Endothelial cell of umbilical vein (primary cell): ENCODE results near the gene PTCH1. TPM values are rescaled to one million over a fixed set of nuclear protein-coding genes. Genes with fewer than 3 reads are reported as not detected.

Experiments used
- BruUV-seq: library from RNA; stranded (reverse); fragments of 400-500 nt; replicated peaks from 2 replicates; lab custom pipeline; 2021; lab: Mats Ljungman, UMichigan
- CTCF ChIA-PET: fragments of 300-600, 350-600 bp; sonication (Branson Sonifier 250); formaldehyde crosslinking; loops from one replicate; lab custom pipeline; 2021; ENCODE audit warnings: antibody characterized with exemption, inconsistent platforms; lab: Charles Lee
- POLR2A ChIA-PET: fragments of 300-600, 350-600 bp; sonication (Branson Sonifier 250); formaldehyde crosslinking; loops from one replicate; lab custom pipeline; 2021; ENCODE audit warnings: antibody characterized with exemption, inconsistent platforms; lab: Charles Lee
- DNase-seq: peaks from one replicate; pipeline ENCODE4 v3.0.0-alpha.2; 2011; ENCODE audit warnings: low read depth, low spot score
- FAIRE-seq: peaks from 2 replicates; lab custom pipeline; 2011; peaks lifted over from hg19 to GRCh38; lab: Jason Lieb, UNC
- H2AFZ ChIP-seq: 2 replicates; pipeline ENCODE4 v1.6.0; 2012; ENCODE audit warnings: low read depth, low read length, control low read depth, inconsistent platforms
- H3K27ac ChIP-seq: 2 replicates; pipeline ENCODE4 v1.5.1; 2011; ENCODE audit warnings: low read depth, mild to moderate bottlenecking, control low read depth, low read length, moderate library complexity; ENCODE audit not compliant: insufficient read depth
- H3K27me3 ChIP-seq, 2 experiments: 2 replicates each; pipeline versions ENCODE4 v1.6.0 to v1.6.1; 2011; ENCODE audit warnings: low read length in 2 of 2, mixed read lengths in 1 of 2; ENCODE audit not compliant: control insufficient read depth in 2 of 2, insufficient read depth in 2 of 2
- H3K36me3 ChIP-seq, 2 experiments: 2 replicates in 1 of 2; 3 replicates in 1 of 2; pipeline ENCODE4 v1.5.1; 2011; ENCODE audit warnings: low read length in 2 of 2, mild to moderate bottlenecking in 1 of 2, moderate library complexity in 1 of 2; ENCODE audit not compliant: control insufficient read depth in 2 of 2, insufficient read depth in 2 of 2; ENCODE audit errors: extremely low read depth in 1 of 2
- H3K4me1 ChIP-seq: 3 replicates; pipeline ENCODE4 v1.5.1; 2011; ENCODE audit warnings: mild to moderate bottlenecking, low read length; ENCODE audit not compliant: control insufficient read depth, insufficient read depth; ENCODE audit errors: extremely low read depth
- H3K4me2 ChIP-seq: 2 replicates; pipeline ENCODE4 v1.6.1; 2011; ENCODE audit warnings: low read length, control low read depth, mixed read lengths; ENCODE audit not compliant: insufficient read depth
- H3K4me3 ChIP-seq, 3 experiments: fragments of 200-600 bp in 1 of 3; sonication (generic), shearing (Covaris generic) in 1 of 3; replicated peaks in 1 of 3; 2 replicates each; pipeline ENCODE4 v1.5.1; 2011 to 2016; ENCODE audit warnings: control low read depth in 3 of 3, low read length in 3 of 3, mild to moderate bottlenecking in 2 of 3, inconsistent platforms in 1 of 3, low read depth in 1 of 3, moderate library complexity in 1 of 3; ENCODE audit not compliant: insufficient read depth in 1 of 3
- H3K79me2 ChIP-seq: 2 replicates; pipeline ENCODE4 v1.6.0; 2012; ENCODE audit warnings: low read length, inconsistent platforms; ENCODE audit not compliant: control insufficient read depth, insufficient read depth
- H3K9ac ChIP-seq: replicated peaks from 2 replicates; pipeline ENCODE3; 2011; ENCODE audit warnings: low read length, control low read depth; ENCODE audit not compliant: insufficient read depth; ENCODE audit errors: extremely low read depth
- H3K9me1 ChIP-seq: replicated peaks from 3 replicates; pipeline ENCODE4 v1.6.0; 2011; ENCODE audit warnings: mild to moderate bottlenecking, low read length; ENCODE audit not compliant: control insufficient read depth, insufficient read depth; ENCODE audit errors: extremely low read depth
- H3K9me3 ChIP-seq: replicated peaks from 2 replicates; pipeline ENCODE4 v1.5.1; 2012; ENCODE audit warnings: low read length, inconsistent platforms; ENCODE audit not compliant: control insufficient read depth, insufficient read depth
- H4K20me1 ChIP-seq: replicated peaks from 2 replicates; pipeline ENCODE3; 2011; ENCODE audit warnings: mild to moderate bottlenecking, low read length; ENCODE audit not compliant: control insufficient read depth, insufficient read depth; ENCODE audit errors: extremely low read depth
- EZH2 ChIP-seq: IDR thresholded peaks from 2 replicates; pipeline ENCODE4 v1.6.1; 2012; ENCODE audit warnings: borderline replicate concordance, low read depth, mild to moderate bottlenecking, moderate library complexity, low read length, inconsistent platforms; ENCODE audit not compliant: severe bottlenecking
- FOS ChIP-seq: IDR thresholded peaks from 2 replicates; pipeline ENCODE4 v1.6.1; 2011; ENCODE audit warnings: mild to moderate bottlenecking, low read length, moderate library complexity, borderline replicate concordance; ENCODE audit not compliant: insufficient read depth
- GATA2 ChIP-seq: IDR thresholded peaks from 2 replicates; pipeline ENCODE4 v1.7.0; 2011; ENCODE audit warnings: low read depth, mild to moderate bottlenecking, moderate library complexity, mixed read lengths, low read length; ENCODE audit not compliant: insufficient read length, insufficient read depth
- JUN ChIP-seq: IDR thresholded peaks from 2 replicates; pipeline ENCODE4 v1.6.1; 2011; ENCODE audit warnings: borderline replicate concordance, low read depth; ENCODE audit not compliant: insufficient read length, insufficient read depth
- MYC ChIP-seq: IDR thresholded peaks from one replicate; pipeline ENCODE4 v1.6.1; 2011; ENCODE audit warnings: mild to moderate bottlenecking, low read depth, low read length
- POLR2A ChIP-seq: IDR thresholded peaks from 2 replicates; pipeline ENCODE4 v1.6.1; 2012; ENCODE audit warnings: low read depth, mild to moderate bottlenecking, control low read depth, low read length
- POLR2AphosphoS5 ChIP-seq: IDR thresholded peaks from 2 replicates; pipeline ENCODE4 v1.6.1; 2012; ENCODE audit warnings: low read depth, mild to moderate bottlenecking, control low read depth, low read length, moderate library complexity; ENCODE audit not compliant: insufficient read depth
- dilution Hi-C: fragments of 300-500 bp; cut with MboI; formaldehyde crosslinking; loops from one replicate; pipeline ENCODE4 v1.15.0; 2019; ENCODE audit warnings: low sequenced_read_pairs; ENCODE audit not compliant: extremely low pct_ligation_motif_present
- intact Hi-C: fragments of 100-400 bp; cut with micrococcal nuclease; formaldehyde crosslinking; loops from one replicate; pipeline ENCODE4 v1.10.0; 2022
- polyA plus RNA-seq, 4 experiments: library from polyadenylated mRNA; depleted of rRNA in 3 of 4; stranded (reverse) in 3 of 4; unstranded in 1 of 4; fragments of >200 nt; gene quantifications; 2 replicates each; pipeline versions ENCODE4 v1.2.1 to v1.2.3, GENCODE V29; 2011 to 2012; ENCODE audit warnings: missing spikeins in 1 of 4
- total RNA-seq: library from RNA; stranded (reverse); gene quantifications from 2 replicates; pipeline ENCODE4 v1.2.3, GENCODE V29; 2021
- TF ChIP-seq, protein P1 (sequence below), 2 donors: IDR thresholded peaks; 1 replicate in 1 of 2; 2 replicates in 1 of 2; pipeline ENCODE4 v1.5.1; 2011; ENCODE audit warnings: low read length in 2 of 2, mild to moderate bottlenecking in 2 of 2, moderate library complexity in 2 of 2, control low read depth in 1 of 2, inconsistent platforms in 1 of 2, low read depth in 1 of 2; ENCODE audit not compliant: insufficient read depth in 1 of 2; ENCODE audit errors: extremely low read depth in 1 of 2
- TF ChIP-seq, protein P2 (sequence below): IDR thresholded peaks from 2 replicates; pipeline ENCODE4 v1.6.1; 2011; ENCODE audit not compliant: insufficient read depth, insufficient read length

Gene PTCH1
- total and polyA plus RNA-seq, 2 donors (not counting 3 experiments of a cell fraction or from before 2014, with no cell fraction given), result 3.9 to 12.1 TPM

DNA sequence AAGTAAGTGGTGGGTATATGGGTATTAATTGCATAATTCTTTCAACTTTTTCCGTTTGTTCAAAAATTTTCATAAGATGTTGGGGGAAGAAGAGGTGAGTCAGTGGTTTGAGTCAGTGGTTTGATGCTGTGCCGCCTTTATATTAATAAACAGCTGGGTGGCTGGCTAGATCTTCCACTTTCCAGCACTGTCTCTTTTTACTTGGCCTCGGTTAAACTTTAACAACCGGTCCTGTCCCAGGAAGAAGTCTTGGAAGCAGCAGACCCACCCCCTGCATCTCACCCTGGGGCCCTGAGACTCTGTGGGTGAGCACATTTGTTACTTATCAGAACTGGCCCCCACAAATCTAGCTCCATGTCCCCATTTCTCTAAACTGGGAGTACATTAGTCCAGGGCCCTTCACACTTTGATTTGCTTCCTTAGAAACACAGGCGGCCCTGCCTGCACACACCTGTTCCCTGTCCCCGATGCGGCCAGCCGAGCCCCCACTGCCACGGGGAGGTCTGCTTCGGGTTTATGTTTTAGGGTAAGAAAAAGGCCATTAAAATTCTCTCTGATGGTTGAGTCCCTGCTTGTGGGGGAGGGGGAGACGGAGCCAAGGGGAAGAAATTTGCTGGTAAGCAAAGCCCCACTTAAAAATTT lies 90.7 kb downstream of the PTCH1 start:
- Histone ChIP-seq H2AFZ (peak overlapping the region; percentile 89), H3K4me3 (peak overlapping the region in 1 of 3 experiments; percentile 30), H4K20me1 (no peaks in the 10 kb centered on the region), H3K9ac (peak overlapping the region; percentile 33), H3K27me3 (no peaks in the 10 kb centered on the region), H3K4me2 (peak overlapping the region; percentile 71), H3K27ac (no peak overlapping the region), H3K36me3 (no peaks in the 10 kb centered on the region), H3K9me1 (no peaks in the 10 kb centered on the region), H3K4me1 (peaks cover 9% of the 10 kb centered on the region), H3K9me3 (no peaks in the 10 kb centered on the region), H3K79me2 (no peaks in the 10 kb centered on the region)
- TF ChIP-seq FOS (peak; percentile 13), JUN (no peak)
- DNase-seq (no peak), FAIRE-seq (peak; percentile 31)
- ChIA-PET CTCF (no interaction called here), POLR2A (no interaction called here)
- intact Hi-C loops (loop anchor here (2.0 kb wide), 2 partner anchors 37 to 81 kb away; no protein-coding TSS in a partner anchor), dilution Hi-C loops (no loop called here)
- BruUV-seq, result TSS peak; percentile 62

DNA sequence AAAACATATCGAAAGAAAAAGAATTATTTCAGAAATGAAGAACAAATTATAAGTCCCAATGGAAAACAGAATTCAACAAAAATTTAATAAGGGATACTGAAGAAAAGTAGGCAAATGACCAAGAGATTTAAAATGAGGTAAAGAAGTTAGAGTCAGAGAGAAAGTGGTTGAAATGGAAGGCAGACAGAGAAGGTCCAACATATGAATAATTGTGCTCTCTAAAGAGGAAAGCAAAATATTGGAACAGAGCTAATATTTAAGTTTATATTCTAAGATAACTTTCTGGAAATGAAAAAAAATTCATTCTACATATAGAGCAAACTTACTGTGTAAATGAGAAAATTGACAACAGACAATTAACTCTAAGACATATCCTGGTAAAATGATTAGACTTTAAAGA lies 94.1 kb downstream of the PTCH1 start:
- ChIA-PET CTCF (no interaction called here), POLR2A (no interaction called here)
- BruUV-seq, result no TSS peak
- no peak overlapping the region for H3K9ac ChIP-seq
- H3K4me3 ChIP-seq, result no peak overlapping the region
- H4K20me1 ChIP-seq, result no peaks in the 10 kb centered on the region
- H3K9me1 ChIP-seq, result no peaks in the 10 kb centered on the region
- intact Hi-C loops, result no loop called here
- H3K4me1 ChIP-seq, result peaks cover 9% of the 10 kb centered on the region
- H3K27me3 ChIP-seq, result no peaks in the 10 kb centered on the region
- FAIRE-seq (no peak), DNase-seq (no peak)
- H2AFZ ChIP-seq, result no peak overlapping the region
- no peaks in the 10 kb centered on the region for H3K36me3 ChIP-seq
- H3K27ac ChIP-seq, result no peak overlapping the region
- H3K79me2 ChIP-seq, result no peaks in the 10 kb centered on the region
- H3K4me2 ChIP-seq, result no peak overlapping the region
- no peak for TF ChIP-seq EZH2
- no peak for TF ChIP-seq JUN
- TF ChIP-seq, protein P1, sequence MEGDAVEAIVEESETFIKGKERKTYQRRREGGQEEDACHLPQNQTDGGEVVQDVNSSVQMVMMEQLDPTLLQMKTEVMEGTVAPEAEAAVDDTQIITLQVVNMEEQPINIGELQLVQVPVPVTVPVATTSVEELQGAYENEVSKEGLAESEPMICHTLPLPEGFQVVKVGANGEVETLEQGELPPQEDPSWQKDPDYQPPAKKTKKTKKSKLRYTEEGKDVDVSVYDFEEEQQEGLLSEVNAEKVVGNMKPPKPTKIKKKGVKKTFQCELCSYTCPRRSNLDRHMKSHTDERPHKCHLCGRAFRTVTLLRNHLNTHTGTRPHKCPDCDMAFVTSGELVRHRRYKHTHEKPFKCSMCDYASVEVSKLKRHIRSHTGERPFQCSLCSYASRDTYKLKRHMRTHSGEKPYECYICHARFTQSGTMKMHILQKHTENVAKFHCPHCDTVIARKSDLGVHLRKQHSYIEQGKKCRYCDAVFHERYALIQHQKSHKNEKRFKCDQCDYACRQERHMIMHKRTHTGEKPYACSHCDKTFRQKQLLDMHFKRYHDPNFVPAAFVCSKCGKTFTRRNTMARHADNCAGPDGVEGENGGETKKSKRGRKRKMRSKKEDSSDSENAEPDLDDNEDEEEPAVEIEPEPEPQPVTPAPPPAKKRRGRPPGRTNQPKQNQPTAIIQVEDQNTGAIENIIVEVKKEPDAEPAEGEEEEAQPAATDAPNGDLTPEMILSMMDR (IDR thresholded peaks at IDR 0.05; ENCODE audit: extremely low read depth in 1 of 2, insufficient read depth in 1 of 2, low read depth in 1 of 2, low read length in 2 of 2), result no peak
- no peak for TF ChIP-seq POLR2A
- TF ChIP-seq, protein P2, sequence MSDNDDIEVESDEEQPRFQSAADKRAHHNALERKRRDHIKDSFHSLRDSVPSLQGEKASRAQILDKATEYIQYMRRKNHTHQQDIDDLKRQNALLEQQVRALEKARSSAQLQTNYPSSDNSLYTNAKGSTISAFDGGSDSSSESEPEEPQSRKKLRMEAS, result no peak
- TF ChIP-seq MYC, result no peak
- TF ChIP-seq GATA2, result no peak
- no peak for TF ChIP-seq FOS
- no peak for TF ChIP-seq POLR2AphosphoS5
- dilution Hi-C loops, result no loop called here
- no peaks in the 10 kb centered on the region for H3K9me3 ChIP-seq
